A673 (cell line): Measurements from ENCODE around the gene GALNT4. TPM values are rescaled to one million over a fixed set of nuclear protein-coding genes. Genes with fewer than 3 reads are reported as not detected.

Source experiments
- BruUV-seq: library from RNA; stranded (reverse); fragments of 400-500 nt; replicated peaks from 2 replicates; lab custom pipeline; 2021; lab: Mats Ljungman, UMichigan
- CTCF ChIA-PET: fragments of 300-600 bp; sonication (Branson Sonifier 250); formaldehyde crosslinking; loops from one replicate; lab custom pipeline; 2022; ENCODE audit warnings: antibody characterized with exemption; lab: Charles Lee
- POLR2A ChIA-PET: fragments of 300-600 bp; sonication (Branson Sonifier 250); formaldehyde crosslinking; loops from one replicate; lab custom pipeline; 2022; ENCODE audit warnings: antibody characterized with exemption; ENCODE audit not compliant: low non-redundant PET; lab: Charles Lee
- DNase-seq: peaks from one replicate; pipeline ENCODE4 v3.0.0-alpha.2; 2015; ENCODE audit warnings: low spot score
- H3K27ac ChIP-seq: fragments of 200-600 bp; sonication (generic); 2 replicates; pipeline ENCODE4 v1.5.1; 2016; ENCODE audit warnings: mixed run types, low read depth, mild to moderate bottlenecking, mixed read lengths, antibody characterized with exemption, low read length; ENCODE audit not compliant: poor library complexity, severe bottlenecking
- H3K27me3 ChIP-seq: fragments of 200-600 bp; sonication (generic); replicated peaks from 2 replicates; pipeline ENCODE4 v1.6.1; 2017; ENCODE audit warnings: mixed run types, low read depth, mild to moderate bottlenecking, mixed read lengths, antibody characterized with exemption, low read length; ENCODE audit not compliant: insufficient read depth, poor library complexity
- H3K36me3 ChIP-seq: fragments of 200-600 bp; sonication (generic); 2 replicates; pipeline ENCODE4 v1.6.1; 2016; ENCODE audit warnings: mixed run types, mild to moderate bottlenecking, mixed read lengths, antibody characterized with exemption, low read length; ENCODE audit not compliant: insufficient read depth, poor library complexity, severe bottlenecking
- H3K4me1 ChIP-seq: fragments of 200-600 bp; sonication (generic); 2 replicates; pipeline ENCODE4 v1.6.1; 2017; ENCODE audit warnings: mixed run types, mild to moderate bottlenecking, mixed read lengths, antibody characterized with exemption, low read length; ENCODE audit not compliant: insufficient read depth, poor library complexity, severe bottlenecking
- H3K4me3 ChIP-seq: fragments of 200-600 bp; sonication (generic); 2 replicates; pipeline ENCODE4 v1.5.1; 2016; ENCODE audit warnings: low read depth, mixed run types, mild to moderate bottlenecking, mixed read lengths, low read length; ENCODE audit not compliant: poor library complexity, severe bottlenecking
- H3K9me3 ChIP-seq: fragments of 200-600 bp; sonication (generic); 2 replicates; pipeline ENCODE4 v1.6.1; 2016; ENCODE audit warnings: mixed run types, low read depth, mild to moderate bottlenecking, mixed read lengths, antibody characterized with exemption, low read length; ENCODE audit not compliant: poor library complexity, severe bottlenecking
- EZH2 ChIP-seq: fragments of 200-600 bp; sonication (generic); IDR thresholded peaks from 2 replicates; pipeline ENCODE4 v1.6.1; 2017; ENCODE audit warnings: borderline replicate concordance, low read depth, mild to moderate bottlenecking, mixed read lengths, antibody characterized with exemption, low read length; ENCODE audit not compliant: poor library complexity, severe bottlenecking
- intact Hi-C: fragments of 100-400 bp; cut with micrococcal nuclease; formaldehyde crosslinking; loops from one replicate; pipeline ENCODE4 v1.10.0; 2022; ENCODE audit not compliant: unreplicated experiment
- total RNA-seq: library from RNA; stranded (reverse); gene quantifications from 2 replicates; pipeline ENCODE4 v1.2.3, GENCODE V29; 2021
- TF ChIP-seq, protein P1 (sequence below): fragments of 300-800, 200-600 bp; sonication (generic); conservative IDR thresholded peaks from 2 replicates; pipeline ENCODE4 v1.5.1; 2017; ENCODE audit warnings: low read depth, mild to moderate bottlenecking, antibody characterized with exemption, low read length, moderate library complexity, mixed read lengths

The GALNT4 gene
- total RNA-seq, 1 experiment from 2014 or later, result 14.3 TPM

DNA sequence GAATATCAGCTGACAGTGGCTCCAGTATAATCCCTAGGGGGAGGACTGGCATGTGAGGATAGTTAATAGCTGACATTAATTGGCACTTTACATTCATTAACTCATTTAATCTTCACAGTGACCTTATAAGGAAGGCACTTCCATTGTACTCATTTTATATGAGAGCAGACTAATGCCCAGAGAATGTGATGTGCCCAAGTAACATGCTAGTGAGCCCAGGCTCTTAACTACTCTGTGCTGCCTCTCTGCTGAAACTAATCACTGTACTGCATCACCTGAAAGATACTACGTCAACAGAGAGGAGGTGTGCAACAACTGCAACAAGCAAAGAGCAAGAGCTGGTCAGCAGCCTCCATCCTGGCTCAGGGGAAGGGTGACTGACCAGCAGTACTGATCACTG is 40.1 kb downstream of the GALNT4 start:
- no TSS peak for BruUV-seq
- DNase-seq, result peak; percentile 22
- Histone ChIP-seq H3K9me3 (no peaks in the 10 kb centered on the region), H3K27me3 (no peaks in the 10 kb centered on the region), H3K4me3 (no peak overlapping the region), H3K4me1 (peaks cover 9% of the 10 kb centered on the region), H3K27ac (no peak overlapping the region), H3K36me3 (no peaks in the 10 kb centered on the region)
- no peak for TF ChIP-seq EZH2
- TF ChIP-seq, protein P1, sequence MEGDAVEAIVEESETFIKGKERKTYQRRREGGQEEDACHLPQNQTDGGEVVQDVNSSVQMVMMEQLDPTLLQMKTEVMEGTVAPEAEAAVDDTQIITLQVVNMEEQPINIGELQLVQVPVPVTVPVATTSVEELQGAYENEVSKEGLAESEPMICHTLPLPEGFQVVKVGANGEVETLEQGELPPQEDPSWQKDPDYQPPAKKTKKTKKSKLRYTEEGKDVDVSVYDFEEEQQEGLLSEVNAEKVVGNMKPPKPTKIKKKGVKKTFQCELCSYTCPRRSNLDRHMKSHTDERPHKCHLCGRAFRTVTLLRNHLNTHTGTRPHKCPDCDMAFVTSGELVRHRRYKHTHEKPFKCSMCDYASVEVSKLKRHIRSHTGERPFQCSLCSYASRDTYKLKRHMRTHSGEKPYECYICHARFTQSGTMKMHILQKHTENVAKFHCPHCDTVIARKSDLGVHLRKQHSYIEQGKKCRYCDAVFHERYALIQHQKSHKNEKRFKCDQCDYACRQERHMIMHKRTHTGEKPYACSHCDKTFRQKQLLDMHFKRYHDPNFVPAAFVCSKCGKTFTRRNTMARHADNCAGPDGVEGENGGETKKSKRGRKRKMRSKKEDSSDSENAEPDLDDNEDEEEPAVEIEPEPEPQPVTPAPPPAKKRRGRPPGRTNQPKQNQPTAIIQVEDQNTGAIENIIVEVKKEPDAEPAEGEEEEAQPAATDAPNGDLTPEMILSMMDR, result no peak
- CTCF ChIA-PET, result no interaction called here
- intact Hi-C loops, result no loop called here
- POLR2A ChIA-PET, result no interaction called here

- BruUV-seq, result no TSS peak
- ChIA-PET CTCF (no interaction called here), POLR2A (no interaction called here)
- intact Hi-C loops, result no loop called here
- no peak overlapping the region for H3K4me3 ChIP-seq
- H3K27ac ChIP-seq, result no peak overlapping the region
- H3K9me3 ChIP-seq, result no peaks in the 10 kb centered on the region
- no peak for TF ChIP-seq EZH2
- TF ChIP-seq, protein P1, result no peak
- no peak for DNase-seq
- H3K4me1 ChIP-seq, result peaks cover 9% of the 10 kb centered on the region
- H3K36me3 ChIP-seq, result no peaks in the 10 kb centered on the region
- no peaks in the 10 kb centered on the region for H3K27me3 ChIP-seq
Measured at GRCh38 chr12:89481213-89481914, 43.2 kb downstream of the GALNT4 start.

DNA sequence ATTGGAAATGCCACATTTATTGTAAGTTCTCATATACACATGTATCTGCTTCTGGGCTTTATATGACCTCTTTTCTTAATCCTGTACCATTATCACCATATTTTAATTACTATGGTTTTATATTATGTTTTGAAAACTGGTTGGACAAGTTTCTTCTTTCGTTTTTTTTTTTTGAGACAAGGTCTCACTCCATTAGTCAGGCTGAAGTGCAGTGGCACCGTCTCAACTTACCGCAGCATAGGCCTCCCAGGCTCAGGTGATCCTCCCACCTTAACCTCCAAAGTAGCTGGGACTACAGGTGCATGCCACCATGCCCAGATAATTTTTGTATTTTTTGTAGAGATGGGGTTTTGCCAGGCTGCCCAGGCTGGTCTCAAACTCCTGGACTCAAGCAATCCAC is 44.6 kb downstream of the GALNT4 start:
- no TSS peak for BruUV-seq
- no peaks in the 10 kb centered on the region for H3K27me3 ChIP-seq
- H3K36me3 ChIP-seq, result no peaks in the 10 kb centered on the region
- H3K4me3 ChIP-seq, result no peak overlapping the region
- TF ChIP-seq, protein P1, result no peak
- TF ChIP-seq EZH2, result no peak
- H3K4me1 ChIP-seq, result peaks cover 9% of the 10 kb centered on the region
- no peak overlapping the region for H3K27ac ChIP-seq
- no peaks in the 10 kb centered on the region for H3K9me3 ChIP-seq
- ChIA-PET CTCF (no interaction called here), POLR2A (no interaction called here)
- intact Hi-C loops, result no loop called here
- no peak for DNase-seq
